ACC112 (cell line): ENCODE results near the gene DUSP9.

Source experiments
- H2AFZ ChIP-seq: fragments of 200-600 bp; sonication (generic); one replicate; pipeline ENCODE4 v1.6.0; 2017; ENCODE audit warnings: antibody characterized with exemption, low read length; ENCODE audit not compliant: unreplicated experiment
- H3K27ac ChIP-seq: fragments of 200-600 bp; sonication (generic); 2 replicates; pipeline ENCODE4 v1.5.1; 2014; ENCODE audit warnings: low read depth, mild to moderate bottlenecking, antibody characterized with exemption, low read length, moderate library complexity
- H3K27me3 ChIP-seq: fragments of 200-600 bp; sonication (generic); 2 replicates; pipeline ENCODE4 v1.6.1; 2014; ENCODE audit warnings: mild to moderate bottlenecking, antibody characterized with exemption, low read length, moderate library complexity, mixed read lengths; ENCODE audit not compliant: insufficient read depth
- H3K36me3 ChIP-seq: fragments of 200-600 bp; sonication (generic); 2 replicates; pipeline ENCODE4 v1.6.1; 2016; ENCODE audit warnings: mild to moderate bottlenecking, antibody characterized with exemption, low read length, moderate library complexity, mixed read lengths; ENCODE audit not compliant: insufficient read depth
- H3K4me1 ChIP-seq: fragments of 200-600 bp; sonication (generic); one replicate; pipeline ENCODE4 v1.6.1; 2016; ENCODE audit warnings: low read length, mixed read lengths; ENCODE audit not compliant: insufficient read depth, unreplicated experiment, control insufficient read depth
- H3K4me3 ChIP-seq: fragments of 200-600 bp; sonication (generic); 2 replicates; pipeline ENCODE4 v1.5.1; 2014; ENCODE audit warnings: mild to moderate bottlenecking, low read depth, low read length
- H3K79me2 ChIP-seq: fragments of 200-600 bp; sonication (generic); one replicate; pipeline ENCODE4 v1.6.0; 2016; ENCODE audit warnings: low read length; ENCODE audit not compliant: control insufficient read depth, unreplicated experiment, insufficient read depth

The DUSP9 gene

DNA sequence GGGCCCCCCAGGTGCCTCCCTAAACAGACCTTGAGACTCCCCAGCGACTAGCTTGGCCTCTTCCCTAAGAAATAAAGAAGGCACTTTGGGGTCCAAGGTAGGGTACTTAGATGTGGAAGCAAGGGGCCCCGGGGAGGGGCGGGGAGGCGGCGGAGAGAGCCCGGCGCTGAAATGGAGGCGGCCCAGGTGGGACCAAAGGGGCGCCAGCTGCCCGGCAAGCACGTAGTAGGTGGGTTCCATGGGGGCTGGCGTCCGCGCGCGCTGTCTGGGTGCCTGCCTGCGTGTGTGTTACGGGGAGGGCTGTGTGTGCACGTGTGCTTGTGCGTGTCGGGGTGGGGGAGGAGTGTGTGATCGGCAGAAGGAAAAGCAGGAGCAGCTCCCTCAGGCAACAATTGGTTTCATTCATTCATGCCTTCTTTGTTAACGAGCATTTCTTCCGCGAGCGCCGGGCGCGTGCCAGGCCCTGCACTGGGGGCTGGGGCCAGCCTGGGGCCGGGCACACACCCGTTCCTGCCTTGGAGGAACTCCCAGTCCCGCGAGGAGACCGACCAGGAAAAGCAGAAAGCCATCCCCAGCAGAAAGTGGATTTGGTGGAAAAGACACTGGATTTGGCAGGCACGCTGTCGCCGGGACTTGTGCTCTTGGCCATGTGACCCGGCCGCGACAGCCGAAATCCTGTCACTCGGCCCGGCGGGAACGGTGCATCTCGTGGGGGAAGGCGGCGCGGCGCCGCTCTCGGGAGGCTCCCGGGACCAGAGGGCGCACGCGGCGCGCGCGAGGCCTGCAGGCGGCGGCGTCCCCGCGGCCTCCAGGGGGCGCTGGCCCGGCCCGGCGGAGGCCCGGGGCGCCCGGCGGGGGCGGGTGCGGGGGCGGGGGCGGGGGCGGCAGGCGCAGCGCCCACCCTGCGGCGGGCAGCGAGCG is 3.3 kb upstream of the DUSP9 start:
- Histone ChIP-seq H3K4me3 (peak overlapping the region; percentile 73), H3K27ac (no peak overlapping the region), H2AFZ (peak overlapping the region; percentile 60), H3K36me3 (no peaks in the 10 kb centered on the region), H3K27me3 (peaks cover 65% of the 10 kb centered on the region), H3K4me1 (no peaks in the 10 kb centered on the region), H3K79me2 (no peaks in the 10 kb centered on the region)

DNA sequence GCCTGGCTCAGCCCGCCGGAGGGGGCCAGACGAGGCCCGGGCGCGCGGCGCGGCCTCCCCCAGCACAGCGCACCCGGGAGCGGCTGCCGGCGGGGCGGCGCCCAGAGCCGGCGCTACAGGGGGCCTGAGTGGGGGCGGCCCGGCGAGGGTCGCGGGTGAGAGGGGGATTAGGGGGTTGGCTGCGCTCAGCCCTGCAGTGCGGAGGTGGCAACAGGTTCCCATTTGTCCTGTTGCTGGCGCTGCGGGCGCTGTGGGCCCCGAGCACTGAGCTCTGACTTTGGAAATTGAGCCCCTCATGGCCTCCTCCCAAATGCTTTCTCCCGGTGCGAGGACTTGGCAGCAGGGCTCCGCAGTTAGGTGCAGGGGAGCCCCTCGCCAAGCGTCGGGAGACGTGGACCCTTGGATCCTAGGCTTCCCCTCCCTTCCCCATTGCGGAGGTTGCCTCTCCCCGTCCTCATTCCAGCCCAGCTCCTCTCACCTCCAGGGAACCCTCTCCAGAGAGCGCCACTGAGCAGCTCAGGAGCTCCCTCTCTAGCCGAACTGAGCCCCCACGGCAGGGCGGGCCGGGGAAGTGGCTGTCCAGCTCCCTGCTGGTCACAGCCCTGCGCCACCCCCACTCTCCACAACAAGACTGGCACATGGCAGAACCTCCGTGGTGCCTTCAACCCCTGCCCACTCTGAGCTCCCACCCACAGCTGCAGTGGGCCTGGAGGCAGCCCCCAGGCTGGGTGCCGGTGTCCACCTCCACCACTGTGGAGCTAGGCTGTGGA is 2.5 kb upstream of the DUSP9 start:
- Histone ChIP-seq H3K36me3 (no peaks in the 10 kb centered on the region), H3K4me1 (no peaks in the 10 kb centered on the region), H3K79me2 (no peaks in the 10 kb centered on the region), H3K27me3 (peaks cover 67% of the 10 kb centered on the region), H3K27ac (no peak overlapping the region), H3K4me3 (no peak overlapping the region), H2AFZ (no peak overlapping the region)

DNA sequence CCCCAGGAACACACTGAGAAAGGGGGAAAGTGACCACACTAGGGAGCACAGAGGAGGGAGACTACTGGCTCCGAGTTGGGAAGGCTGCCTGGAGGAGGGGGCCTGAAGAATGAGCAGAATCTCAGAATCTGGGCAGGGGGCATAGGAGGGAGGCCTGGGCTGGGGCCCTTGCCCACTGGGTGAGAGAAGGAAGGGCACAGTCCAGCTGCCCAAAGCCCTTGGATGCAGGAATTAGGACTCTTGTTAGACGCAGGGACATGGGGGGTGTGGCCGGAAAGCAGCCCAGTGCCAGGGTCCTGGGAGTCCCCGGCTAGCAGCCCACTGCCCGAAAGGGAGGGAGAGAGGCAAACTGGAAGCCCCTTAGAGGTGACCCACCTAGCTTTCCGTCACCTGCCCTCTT is 1.9 kb upstream of the DUSP9 start:
- no peaks in the 10 kb centered on the region for H3K36me3 ChIP-seq
- no peak overlapping the region for H2AFZ ChIP-seq
- H3K27ac ChIP-seq, result no peak overlapping the region
- no peaks in the 10 kb centered on the region for H3K79me2 ChIP-seq
- H3K4me1 ChIP-seq, result no peaks in the 10 kb centered on the region
- H3K27me3 ChIP-seq, result peaks cover 67% of the 10 kb centered on the region
- H3K4me3 ChIP-seq, result no peak overlapping the region

GRCh38 chrX:153645921-153646488 is 998 bp upstream of the DUSP9 start:
- H3K79me2 ChIP-seq, result no peaks in the 10 kb centered on the region
- H3K36me3 ChIP-seq, result no peaks in the 10 kb centered on the region
- H2AFZ ChIP-seq, result no peak overlapping the region
- H3K27me3 ChIP-seq, result peaks cover 67% of the 10 kb centered on the region
- no peak overlapping the region for H3K27ac ChIP-seq
- no peak overlapping the region for H3K4me3 ChIP-seq
- no peaks in the 10 kb centered on the region for H3K4me1 ChIP-seq

- Histone ChIP-seq H3K36me3 (no peaks in the 10 kb centered on the region), H3K4me1 (no peaks in the 10 kb centered on the region), H3K4me3 (peak overlapping the region; percentile 21; the same call in 1 of the 2 replicates), H2AFZ (no peak overlapping the region), H3K79me2 (no peaks in the 10 kb centered on the region), H3K27ac (no peak overlapping the region), H3K27me3 (peaks cover 55% of the 10 kb centered on the region)
Measured at GRCh38 chrX:153647461-153648357, 706 bp downstream of the DUSP9 start.

- Histone ChIP-seq H3K27ac (no peak overlapping the region), H3K4me3 (no peak overlapping the region), H3K4me1 (no peaks in the 10 kb centered on the region), H3K79me2 (no peaks in the 10 kb centered on the region), H3K36me3 (no peaks in the 10 kb centered on the region), H2AFZ (no peak overlapping the region), H3K27me3 (peaks cover 46% of the 10 kb centered on the region)
Measured at GRCh38 chrX:153648358-153649177, 1.6 kb downstream of the DUSP9 start.

GRCh38 chrX:153649178-153649914 is 2.3 kb downstream of the DUSP9 start:
- Histone ChIP-seq H3K27me3 (peaks cover 42% of the 10 kb centered on the region), H3K36me3 (no peaks in the 10 kb centered on the region), H3K79me2 (no peaks in the 10 kb centered on the region), H3K27ac (no peak overlapping the region), H2AFZ (no peak overlapping the region), H3K4me1 (no peaks in the 10 kb centered on the region), H3K4me3 (no peak overlapping the region)

GRCh38 chrX:153649915-153650782 is 3.1 kb downstream of the DUSP9 start:
- Histone ChIP-seq H3K79me2 (no peaks in the 10 kb centered on the region), H3K27ac (no peak overlapping the region), H3K4me3 (no peak overlapping the region), H3K4me1 (no peaks in the 10 kb centered on the region), H2AFZ (no peak overlapping the region), H3K36me3 (no peaks in the 10 kb centered on the region), H3K27me3 (peaks cover 34% of the 10 kb centered on the region)
